ES-I3 (cell line): ENCODE measurements around the gene RAPH1.

Source experiments
- H3K36me3 ChIP-seq: 2 replicates; pipeline ENCODE4 v1.6.1; 2013; ENCODE audit warnings: mild to moderate bottlenecking, low read length, control low read depth, moderate library complexity; ENCODE audit not compliant: insufficient read depth
- H3K4me1 ChIP-seq: 2 replicates; pipeline ENCODE4 v1.6.1; 2013; ENCODE audit warnings: mild to moderate bottlenecking, control low read depth, low read length; ENCODE audit not compliant: insufficient read depth
- H3K9ac ChIP-seq: 2 replicates; pipeline ENCODE4 v1.6.1; 2013; ENCODE audit warnings: low read depth, mild to moderate bottlenecking, low read length, moderate library complexity
- H3K9me3 ChIP-seq: 2 replicates; pipeline ENCODE4 v1.6.1; 2013; ENCODE audit warnings: mild to moderate bottlenecking, low read length, moderate library complexity; ENCODE audit not compliant: control insufficient read depth, insufficient read depth

The RAPH1 gene

GRCh38 chr2:203366639-203367466 lies 168.2 kb downstream of the RAPH1 start:
- Histone ChIP-seq H3K9me3 (no peaks in the 10 kb centered on the region; the same call in 1 of the 2 replicates), H3K9ac (no peak overlapping the region), H3K36me3 (peaks cover 3% of the 10 kb centered on the region; the same call in 1 of the 2 replicates), H3K4me1 (no peaks in the 10 kb centered on the region)

GRCh38 chr2:203361922-203362321 lies 173.2 kb downstream of the RAPH1 start:
- no peaks in the 10 kb centered on the region for H3K9me3 ChIP-seq

GRCh38 chr2:203361495-203361894 lies 173.6 kb downstream of the RAPH1 start:
- Histone ChIP-seq H3K4me1 (no peaks in the 10 kb centered on the region), H3K36me3 (no peaks in the 10 kb centered on the region), H3K9me3 (no peaks in the 10 kb centered on the region), H3K9ac (no peak overlapping the region)

More at GRCh38 chr2:203361922-203362321, 173.2 kb downstream of the RAPH1 start:
- no peak overlapping the region for H3K9ac ChIP-seq
- no peaks in the 10 kb centered on the region for H3K4me1 ChIP-seq
- peaks cover 2% of the 10 kb centered on the region; the same call in 1 of the 2 replicates for H3K36me3 ChIP-seq

GRCh38 chr2:203360833-203361430 lies 174.2 kb downstream of the RAPH1 start:
- H3K4me1 ChIP-seq: no peaks in the 10 kb centered on the region
- no peak overlapping the region for H3K9ac ChIP-seq
- no peaks in the 10 kb centered on the region for H3K36me3 ChIP-seq
- H3K9me3 ChIP-seq: no peaks in the 10 kb centered on the region

- Histone ChIP-seq H3K9ac (no peak overlapping the region), H3K36me3 (no peaks in the 10 kb centered on the region), H3K4me1 (no peaks in the 10 kb centered on the region), H3K9me3 (no peaks in the 10 kb centered on the region)
Measured at GRCh38 chr2:203359450-203359849, 175.7 kb downstream of the RAPH1 start.

- Histone ChIP-seq H3K4me1 (no peaks in the 10 kb centered on the region), H3K9ac (no peak overlapping the region), H3K36me3 (no peaks in the 10 kb centered on the region), H3K9me3 (no peaks in the 10 kb centered on the region)
Measured at GRCh38 chr2:203354966-203355365, 180.1 kb downstream of the RAPH1 start.

GRCh38 chr2:203352604-203353255 lies 182.4 kb downstream of the RAPH1 start:
- no peak overlapping the region for H3K9ac ChIP-seq

GRCh38 chr2:203347375-203347774 lies 187.7 kb downstream of the RAPH1 start:
- H3K36me3 ChIP-seq: no peaks in the 10 kb centered on the region; the same call in 1 of the 2 replicates
- no peak overlapping the region for H3K9ac ChIP-seq
- no peaks in the 10 kb centered on the region for H3K9me3 ChIP-seq
- H3K4me1 ChIP-seq: no peaks in the 10 kb centered on the region

More at GRCh38 chr2:203352604-203353255, 182.4 kb downstream of the RAPH1 start:
- H3K36me3 ChIP-seq: no peaks in the 10 kb centered on the region
- no peaks in the 10 kb centered on the region for H3K4me1 ChIP-seq
- H3K9me3 ChIP-seq: no peaks in the 10 kb centered on the region

GRCh38 chr2:203346612-203347011 lies 188.5 kb downstream of the RAPH1 start:
- H3K36me3 ChIP-seq: no peaks in the 10 kb centered on the region; the same call in 1 of the 2 replicates
- H3K9ac ChIP-seq: no peak overlapping the region
- no peaks in the 10 kb centered on the region for H3K9me3 ChIP-seq
- H3K4me1 ChIP-seq: no peaks in the 10 kb centered on the region

GRCh38 chr2:203344667-203345066 lies 190.4 kb downstream of the RAPH1 start:
- no peaks in the 10 kb centered on the region for H3K9me3 ChIP-seq
- peaks cover 17% of the 10 kb centered on the region; the same call in 1 of the 2 replicates for H3K4me1 ChIP-seq
- no peak overlapping the region for H3K9ac ChIP-seq
- no peaks in the 10 kb centered on the region; the same call in 1 of the 2 replicates for H3K36me3 ChIP-seq
